ENCODE data around the gene PPP2R2D.

- TF ChIP-seq EZH2 (IDR thresholded peaks at IDR 0.05; ENCODE audit: low read depth) (no peak), CTCF (conservative IDR thresholded peaks at IDR 0.05) (no peak)
Measured at GRCh38 chr10:131993275-131993674, 92.5 kb downstream of the PPP2R2D start.

Measured in PC-9 (cell line).